ENCODE measurements around the gene ANKRD1. TPM values are rescaled to one million over a fixed set of nuclear protein-coding genes. Genes with fewer than 3 reads are reported as not detected.

Gene ANKRD1
- total RNA-seq, 1 experiment from 2014 or later = 0.11 TPM

DNA sequence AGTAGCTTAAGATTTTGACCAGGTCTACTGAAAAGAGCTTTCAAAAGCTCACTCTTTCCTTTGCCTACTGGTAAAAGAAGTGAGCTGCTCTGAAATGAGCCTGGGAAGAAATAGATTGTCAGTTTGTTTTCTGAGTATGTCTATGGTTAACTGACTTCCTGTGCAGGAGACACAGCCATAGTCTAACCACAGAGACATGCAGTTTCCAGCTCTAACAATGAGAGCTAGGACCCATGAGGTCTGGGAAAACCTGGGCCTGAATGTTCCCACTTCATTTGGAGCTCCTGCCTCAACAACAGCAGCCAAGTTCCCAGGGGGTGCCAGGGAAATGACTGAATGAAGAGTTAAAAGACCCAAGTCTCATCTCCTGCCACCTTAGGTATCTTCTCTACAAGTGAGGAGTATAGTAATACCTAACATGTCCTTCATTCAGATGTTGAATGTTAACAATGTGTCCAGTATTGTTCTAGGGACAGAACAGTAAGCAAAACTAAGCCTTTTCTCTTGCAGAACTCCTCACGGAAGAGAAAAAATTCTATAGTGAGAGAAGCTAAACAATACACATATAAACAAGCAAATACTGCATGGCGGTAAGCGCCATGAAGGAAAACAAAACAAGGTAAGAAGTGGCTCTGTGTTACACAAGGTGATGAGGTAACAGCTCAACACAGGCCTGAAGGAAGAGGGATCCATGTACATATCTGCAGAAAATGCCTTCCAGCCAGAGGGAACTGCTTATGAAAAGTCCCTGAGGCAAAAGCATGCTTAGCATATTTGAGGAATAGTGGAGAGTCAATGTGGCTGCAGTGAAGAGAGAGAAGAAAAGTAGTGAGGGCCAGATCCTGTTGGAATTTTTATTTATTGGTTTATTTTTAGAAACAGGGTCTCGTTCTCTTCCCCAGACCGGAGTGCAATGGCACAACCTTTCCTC, 26.4 kb upstream of the ANKRD1 start:
- H3K4me1 Mint-ChIP-seq = no peaks in the 10 kb centered on the region
- no CpG with 5 or more reads among the region's 5 CpGs for WGBS (ENCODE audit: extremely low coverage, insufficient read length, low lambda C conversion rate)
- H3K27ac ChIP-seq (ENCODE audit: insufficient read length, low read depth, low read length) = no peak overlapping the region

More for the DNA sequence above, 26.4 kb upstream of the ANKRD1 start:
- Histone ChIP-seq H3K79me1 (ENCODE audit: insufficient read depth, low read depth, low read length, poor library complexity, severe bottlenecking) (no peaks in the 10 kb centered on the region), H2BK5ac (ENCODE audit: insufficient read length, low read length) (no peak overlapping the region), H3K18ac (ENCODE audit: insufficient read length, low read depth, low read length) (no peak overlapping the region), H2BK15ac (ENCODE audit: low read depth, low read length) (no peak overlapping the region), H4K91ac (ENCODE audit: insufficient read length, low read depth, low read length) (no peak overlapping the region), H3T11ph (ENCODE audit: low read length) (no peak overlapping the region), H2BK12ac (ENCODE audit: insufficient read length, low read depth, low read length) (no peak overlapping the region), H3K4me2 (ENCODE audit: insufficient read depth, insufficient read length, low read length) (no peak overlapping the region), H4K8ac (replicated peaks; ENCODE audit: insufficient read length, low read depth, low read length) (no peak overlapping the region), H2AFZ (ENCODE audit: low read length) (no peak overlapping the region), H3K4me1 (ENCODE audit: insufficient read depth, low read length) (no peaks in the 10 kb centered on the region), H4K20me1 (ENCODE audit: control insufficient read depth, insufficient read depth, insufficient read length) (no peaks in the 10 kb centered on the region), H3K79me2 (ENCODE audit: insufficient read depth, low read length) (no peaks in the 10 kb centered on the region), H3K9me3 (ENCODE audit: control insufficient read depth, low read depth, low read length) (no peaks in the 10 kb centered on the region), H3K23me2 (ENCODE audit: insufficient read length, low read depth, low read length, poor library complexity, severe bottlenecking) (no peaks in the 10 kb centered on the region), H3K9ac (ENCODE audit: extremely low read depth, insufficient read length, low read length) (no peak overlapping the region), H2AK5ac (ENCODE audit: insufficient read length, low read length) (no peak overlapping the region), H3K4ac (ENCODE audit: low read depth, low read length) (no peak overlapping the region), H3K56ac (ENCODE audit: insufficient read length, low read depth, low read length) (no peak overlapping the region), H2BK120ac (ENCODE audit: low read depth, low read length, poor library complexity, severe bottlenecking) (no peak overlapping the region), H3K23ac (ENCODE audit: insufficient read length, low read depth, low read length) (no peak overlapping the region), H3K14ac (ENCODE audit: insufficient read depth, low read length) (no peak overlapping the region), H4K5ac (ENCODE audit: insufficient read length, low read depth, low read length) (no peak overlapping the region), H2BK20ac (ENCODE audit: low read depth, low read length, poor library complexity, severe bottlenecking) (no peak overlapping the region), H3K27me3 (ENCODE audit: insufficient read depth, low read length) (no peaks in the 10 kb centered on the region; the same call in 1 of the 2 replicates)
- Mint-ChIP-seq H3K36me3 (ENCODE audit: insufficient read depth in 1 of 3, low read depth in 3 of 3) (no peaks in the 10 kb centered on the region), H3K27ac (no peak overlapping the region), H3K4me3 (no peak overlapping the region), H3K27me3 (ENCODE audit: low read depth) (peaks cover 87% of the 10 kb centered on the region), H3K9me3 (peaks cover 4 to 8% of the 10 kb centered on the region in 2 experiments; a peak in 4 of 5 replicates)
- no peak for DNase-seq
- TF ChIP-seq, protein P1, sequence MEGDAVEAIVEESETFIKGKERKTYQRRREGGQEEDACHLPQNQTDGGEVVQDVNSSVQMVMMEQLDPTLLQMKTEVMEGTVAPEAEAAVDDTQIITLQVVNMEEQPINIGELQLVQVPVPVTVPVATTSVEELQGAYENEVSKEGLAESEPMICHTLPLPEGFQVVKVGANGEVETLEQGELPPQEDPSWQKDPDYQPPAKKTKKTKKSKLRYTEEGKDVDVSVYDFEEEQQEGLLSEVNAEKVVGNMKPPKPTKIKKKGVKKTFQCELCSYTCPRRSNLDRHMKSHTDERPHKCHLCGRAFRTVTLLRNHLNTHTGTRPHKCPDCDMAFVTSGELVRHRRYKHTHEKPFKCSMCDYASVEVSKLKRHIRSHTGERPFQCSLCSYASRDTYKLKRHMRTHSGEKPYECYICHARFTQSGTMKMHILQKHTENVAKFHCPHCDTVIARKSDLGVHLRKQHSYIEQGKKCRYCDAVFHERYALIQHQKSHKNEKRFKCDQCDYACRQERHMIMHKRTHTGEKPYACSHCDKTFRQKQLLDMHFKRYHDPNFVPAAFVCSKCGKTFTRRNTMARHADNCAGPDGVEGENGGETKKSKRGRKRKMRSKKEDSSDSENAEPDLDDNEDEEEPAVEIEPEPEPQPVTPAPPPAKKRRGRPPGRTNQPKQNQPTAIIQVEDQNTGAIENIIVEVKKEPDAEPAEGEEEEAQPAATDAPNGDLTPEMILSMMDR (conservative IDR thresholded peaks at IDR 0.05) = no peak
